ENCODE data around the gene BRMS1.
"Not testable (repeated sequence)": the region's sequence is repeated elsewhere in the genome, so short reads cannot be mapped to it uniquely, and the experiment has no call there.

Gene BRMS1

DNA sequence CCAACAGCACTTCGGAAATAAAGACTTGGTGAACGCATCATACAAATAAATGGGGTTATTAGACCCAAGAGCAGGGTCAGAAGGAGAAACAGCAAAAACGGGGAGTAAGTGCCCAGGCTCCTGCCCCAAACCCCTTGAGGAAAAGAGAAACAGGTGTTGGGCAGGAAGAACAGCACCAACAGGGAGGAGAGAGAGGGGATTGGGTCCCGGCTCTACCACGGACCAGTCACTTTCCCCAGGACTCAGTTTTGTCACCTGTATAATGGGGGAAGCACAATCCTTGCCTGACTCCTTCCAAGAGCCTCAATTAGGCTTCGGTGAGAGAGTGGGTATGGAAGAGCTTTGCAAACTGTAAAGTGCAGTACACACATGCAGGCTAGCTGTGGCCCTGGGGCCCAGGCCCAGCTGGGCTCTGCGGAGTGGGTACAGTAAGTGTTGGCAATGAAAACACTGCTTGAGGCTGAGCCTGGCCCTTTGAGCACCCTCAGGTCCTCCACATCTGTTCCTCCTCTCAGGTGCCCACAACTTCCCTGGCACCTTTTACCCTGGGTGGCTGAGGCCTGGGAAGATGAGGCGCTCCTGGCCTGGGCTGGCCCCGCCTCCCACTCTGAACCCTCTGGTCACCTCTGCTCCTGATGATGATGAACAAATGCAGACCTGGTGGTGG is 17.7 kb upstream of the BRMS1 start:
- DNase-seq = no peak

DNA sequence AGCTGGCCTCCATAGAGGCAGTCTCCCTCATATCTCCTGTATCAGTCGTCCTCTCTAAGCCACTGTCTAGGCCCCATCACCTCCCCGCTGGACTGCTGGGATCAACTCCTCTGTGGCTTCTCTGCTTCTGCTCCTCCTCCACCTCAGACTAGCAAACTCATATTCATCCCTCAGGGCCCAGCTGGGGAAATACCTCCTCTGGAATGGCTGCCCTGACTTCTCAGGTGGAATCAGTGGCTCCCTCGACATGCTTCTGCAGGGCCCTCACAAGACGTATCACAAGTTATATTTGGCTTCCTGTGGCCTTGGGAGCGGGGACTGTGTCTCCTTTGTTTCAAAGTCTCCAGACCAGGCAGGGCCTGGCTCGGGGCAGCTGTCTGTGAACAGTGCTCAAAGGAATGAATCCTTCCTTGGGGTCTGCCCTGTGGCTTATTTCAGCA is 16.6 kb upstream of the BRMS1 start:
- no peak for DNase-seq

DNA sequence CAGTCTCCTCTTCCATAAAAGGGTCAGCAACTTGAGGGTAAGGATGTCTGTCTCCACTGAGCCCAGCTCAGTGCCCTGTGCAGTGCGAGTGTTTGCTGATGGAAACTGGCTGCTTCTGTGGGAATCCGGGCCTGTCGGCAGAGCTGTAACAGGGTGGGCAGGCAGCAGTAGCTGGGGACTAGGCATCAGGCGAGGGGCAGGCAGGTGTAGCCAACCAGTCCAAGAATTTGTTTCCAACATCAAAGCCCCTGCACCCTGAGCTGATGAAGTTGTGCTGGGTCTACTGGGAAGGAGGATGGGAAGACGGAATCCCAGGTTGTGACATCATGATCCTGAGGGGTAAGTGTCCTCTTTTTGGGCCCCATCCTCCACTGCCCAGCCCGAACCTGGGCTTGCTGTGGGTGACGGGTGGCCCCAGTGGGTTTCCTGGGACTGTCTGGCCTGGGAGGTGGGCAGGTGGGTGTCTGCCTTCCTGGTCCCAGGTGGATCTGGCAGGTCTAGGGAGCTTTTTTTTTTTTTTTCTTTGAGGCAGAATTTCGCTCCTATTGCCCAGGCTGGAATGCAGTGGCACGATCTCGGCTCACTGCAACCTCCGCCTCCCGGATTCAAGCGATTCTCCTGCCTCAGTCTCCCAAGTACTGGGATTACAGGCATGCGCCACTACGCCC is 15.6 kb upstream of the BRMS1 start:
- no peak for DNase-seq

DNA sequence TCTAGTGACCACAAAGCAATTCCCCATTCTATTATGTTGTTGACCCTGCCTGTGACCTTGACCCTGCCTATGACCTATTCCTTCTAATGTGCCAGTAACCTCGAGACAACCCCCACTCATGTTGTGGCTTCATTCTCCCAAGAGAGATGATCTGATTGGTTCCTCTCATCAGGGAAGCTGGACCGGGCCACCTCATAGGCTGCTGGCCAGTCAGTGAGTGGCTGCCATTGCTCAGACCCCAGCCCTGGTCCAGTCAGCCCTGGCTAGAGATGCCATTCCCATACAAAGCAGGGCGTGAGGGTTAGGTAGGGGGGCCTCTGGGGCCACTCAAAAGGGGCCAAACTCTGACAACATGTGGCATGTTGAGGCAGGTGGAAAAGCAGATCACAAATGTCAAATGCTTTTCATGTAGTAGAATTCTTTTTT is 14.8 kb upstream of the BRMS1 start:
- DNase-seq = no peak

DNA sequence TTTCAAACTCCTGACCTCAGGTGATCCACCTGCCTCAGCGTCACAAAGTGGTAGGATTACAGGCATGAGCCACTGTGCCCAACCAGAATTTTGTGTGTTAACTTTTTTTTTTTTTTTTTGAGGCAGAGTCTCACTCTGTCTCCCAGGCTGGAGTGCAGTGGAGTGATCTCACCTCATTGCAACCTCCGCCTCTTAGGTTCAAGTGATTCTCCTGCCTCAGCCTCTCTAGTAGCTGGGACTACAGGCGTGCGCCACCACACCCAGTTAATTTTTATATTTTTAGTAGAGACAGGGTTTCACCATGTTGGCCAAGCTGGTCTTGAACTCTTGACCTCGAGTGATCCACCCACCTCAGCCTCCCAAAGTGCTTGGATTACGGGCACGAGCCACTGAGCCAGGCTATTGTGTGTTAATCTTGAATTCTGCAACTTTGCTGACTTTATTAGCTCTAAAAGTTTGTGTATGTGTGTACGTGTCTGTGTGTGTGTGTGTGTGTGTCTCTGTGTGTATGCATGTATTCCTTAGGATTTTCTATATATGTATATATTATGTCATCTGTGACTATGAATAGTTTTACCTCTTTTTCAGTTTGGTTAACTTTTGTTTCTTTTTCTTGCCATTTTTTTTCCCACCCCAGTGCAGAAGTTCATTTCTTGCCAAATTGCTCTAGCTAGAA is 5.8 kb upstream of the BRMS1 start:
- not testable (repeated sequence) for DNase-seq

DNA sequence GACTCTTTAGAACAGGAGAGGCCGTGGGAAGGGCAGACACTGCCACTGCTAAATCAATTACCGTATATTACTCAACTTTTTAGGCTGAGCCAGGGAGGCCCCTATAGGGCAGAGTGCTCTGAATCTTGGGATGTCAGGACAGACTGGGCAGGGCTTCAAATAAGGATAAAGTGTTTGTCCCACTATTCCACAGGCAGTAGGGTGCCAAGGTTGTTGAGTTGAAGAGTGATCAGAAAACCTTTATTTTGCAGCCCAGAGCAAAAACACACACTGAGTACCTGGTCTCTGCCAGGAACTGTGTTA is 4.1 kb upstream of the BRMS1 start:
- no peak for DNase-seq

DNA sequence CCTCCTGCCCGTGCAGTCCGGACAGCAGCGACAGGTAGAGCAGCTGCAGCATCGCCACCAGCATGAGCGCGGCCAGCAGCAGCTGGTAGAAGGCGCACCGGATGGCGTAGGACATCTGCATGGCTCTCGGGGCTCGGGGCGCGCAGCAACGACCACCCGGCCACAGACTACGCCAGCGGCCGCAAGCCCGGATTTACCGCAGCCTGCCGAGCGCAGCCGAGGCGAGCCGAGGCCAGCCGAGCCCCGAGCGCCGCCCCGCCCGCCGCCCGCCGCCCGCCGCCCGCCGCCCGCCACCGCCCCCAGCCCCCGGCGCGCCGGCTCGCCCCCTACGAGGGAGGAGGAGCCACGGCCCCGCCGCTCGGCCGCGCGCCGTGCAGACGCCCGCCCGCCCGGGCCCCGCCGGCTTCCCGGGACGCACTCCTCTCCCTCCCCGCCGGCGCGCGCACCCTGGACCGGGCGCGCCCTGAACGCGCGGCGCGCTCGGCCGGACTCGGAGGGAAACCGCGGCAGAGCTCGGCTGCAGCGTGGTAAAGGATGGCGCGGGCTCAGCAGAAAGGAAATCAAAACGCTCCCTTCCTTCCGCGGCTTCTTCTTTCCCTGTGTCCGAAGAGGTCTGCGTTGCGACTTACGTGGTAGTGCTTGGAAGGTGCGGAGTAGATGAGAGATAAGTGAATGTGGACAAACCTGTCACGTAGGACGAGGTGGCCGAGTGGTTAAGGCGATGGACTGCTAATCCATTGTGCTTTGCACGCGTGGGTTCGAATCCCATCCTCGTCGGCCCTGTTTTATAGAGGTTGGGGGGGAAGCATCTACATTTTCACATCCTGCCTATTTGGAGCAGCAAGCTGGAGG is 2.7 kb upstream of the BRMS1 start, which contains the start of gene B4GAT1:
TSS of gene B4GAT1 (minus strand) at position 205 of the 852 bp plus-strand sequence. CDS start at position 121, 84 bp downstream.
- DNase-seq = peak; percentile 93

DNA sequence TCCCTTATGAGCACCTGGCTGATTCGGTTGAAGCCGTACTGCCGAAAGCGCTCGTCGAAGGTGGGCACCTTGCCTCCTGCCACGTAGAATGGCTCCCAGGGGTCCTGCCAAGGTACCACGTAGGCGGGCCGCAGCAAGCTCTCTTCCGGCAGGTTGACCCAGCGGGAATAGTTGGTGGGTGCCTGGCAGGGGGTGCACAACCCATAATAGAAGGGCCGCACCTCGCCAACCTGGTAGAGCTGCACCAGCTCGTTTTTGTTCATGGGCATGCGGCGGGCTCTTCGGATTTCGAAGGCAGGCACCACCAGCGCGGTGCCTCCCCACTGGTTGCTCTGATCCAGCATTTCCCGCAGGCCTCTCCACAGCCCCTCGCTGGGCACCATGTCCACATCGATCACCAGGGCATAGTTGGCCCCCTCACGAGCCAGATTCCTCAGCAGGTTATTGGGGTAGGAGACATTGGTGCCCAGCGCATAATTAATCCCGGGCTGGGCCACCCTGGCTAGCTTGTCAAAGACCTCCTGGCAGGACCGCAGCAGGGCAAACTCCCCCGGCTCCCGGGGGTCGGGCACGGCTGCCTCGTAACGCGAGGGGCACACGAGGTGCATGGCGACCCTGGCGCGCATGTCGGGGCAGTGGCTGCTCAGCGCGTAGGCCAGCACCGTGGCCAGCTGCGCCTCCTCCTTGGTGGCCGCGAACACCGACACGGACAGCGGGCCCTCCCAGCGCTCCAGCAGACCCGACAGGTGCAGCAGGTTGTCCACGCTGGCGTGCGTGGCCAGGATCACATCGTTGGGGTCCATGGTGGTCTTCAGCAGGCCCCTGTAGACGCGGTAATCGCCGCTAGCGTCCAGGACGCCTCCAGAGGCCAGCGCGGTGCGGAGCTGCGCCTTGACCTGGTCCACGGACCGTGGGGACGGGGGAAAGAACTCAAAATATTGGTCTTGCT is 1.8 kb upstream of the BRMS1 start:
- DNase-seq = no peak

DNA sequence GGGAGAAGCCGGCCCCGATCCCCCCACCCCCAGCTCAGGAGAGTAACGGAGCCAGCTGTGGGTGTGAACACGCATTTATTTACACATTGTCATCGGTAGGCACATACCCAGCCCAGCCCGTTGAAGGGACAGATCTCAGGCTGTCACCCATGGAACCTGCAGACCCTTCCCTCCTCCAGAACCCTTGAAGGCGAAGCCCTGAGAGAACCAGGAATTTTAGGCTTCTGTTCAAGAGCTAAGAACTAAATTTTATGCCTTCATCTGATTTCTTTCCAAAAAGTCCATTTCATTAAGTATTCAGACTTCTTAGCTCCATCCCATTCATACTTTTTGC is 379 bp upstream of the BRMS1 start:
- no peak for DNase-seq

DNA sequence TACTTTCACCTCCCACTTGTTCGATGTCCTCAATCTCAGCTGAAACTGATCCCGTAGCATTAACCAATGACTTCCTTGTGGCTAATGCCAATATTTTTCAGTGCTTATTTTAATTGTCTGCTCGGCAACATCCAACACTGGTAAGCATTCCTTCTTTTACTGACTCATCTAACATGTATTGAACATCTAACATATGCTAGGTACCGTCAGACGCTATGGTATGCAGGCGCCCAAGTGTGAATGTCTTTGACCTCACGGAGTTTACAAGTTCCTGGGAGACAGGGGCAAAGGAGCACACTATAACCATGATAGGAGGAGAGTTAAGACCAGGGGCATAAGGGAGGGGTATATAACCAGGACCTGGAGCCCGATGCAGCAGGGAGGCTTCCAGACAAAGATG is 1.7 kb downstream of the BRMS1 start:
- no peak for DNase-seq

DNA sequence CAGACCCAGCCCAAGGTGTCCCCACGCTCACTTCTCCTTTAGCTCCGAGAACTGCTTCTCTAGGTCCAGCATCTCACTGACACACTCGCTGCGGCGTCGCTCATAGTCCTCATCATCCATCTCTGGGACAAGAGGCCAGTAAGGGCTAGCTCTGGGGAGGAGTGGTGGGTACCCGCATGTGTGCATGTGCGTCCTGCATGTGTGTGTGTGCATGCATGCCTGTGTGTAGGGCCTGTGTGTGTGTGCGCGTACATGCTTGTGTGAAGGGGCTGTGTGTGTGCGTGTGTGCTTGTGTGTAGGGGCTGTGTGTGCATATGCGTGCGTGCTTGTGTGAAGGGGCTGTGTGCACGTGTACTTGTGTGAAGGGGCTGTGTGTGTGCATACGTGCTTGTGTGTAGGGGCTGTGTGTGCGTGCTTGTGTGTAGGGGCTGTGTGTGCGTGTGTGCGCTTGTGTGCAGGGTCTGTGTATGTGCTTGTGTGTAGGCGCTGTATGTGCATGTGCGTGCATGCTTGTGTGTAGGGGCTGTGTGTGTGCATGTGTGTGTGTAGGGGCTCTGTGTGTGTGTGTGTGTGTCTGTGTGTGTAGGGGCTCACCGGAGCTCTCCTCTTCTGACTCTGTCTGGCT is 3.3 kb downstream of the BRMS1 start:
- no peak for DNase-seq

DNA sequence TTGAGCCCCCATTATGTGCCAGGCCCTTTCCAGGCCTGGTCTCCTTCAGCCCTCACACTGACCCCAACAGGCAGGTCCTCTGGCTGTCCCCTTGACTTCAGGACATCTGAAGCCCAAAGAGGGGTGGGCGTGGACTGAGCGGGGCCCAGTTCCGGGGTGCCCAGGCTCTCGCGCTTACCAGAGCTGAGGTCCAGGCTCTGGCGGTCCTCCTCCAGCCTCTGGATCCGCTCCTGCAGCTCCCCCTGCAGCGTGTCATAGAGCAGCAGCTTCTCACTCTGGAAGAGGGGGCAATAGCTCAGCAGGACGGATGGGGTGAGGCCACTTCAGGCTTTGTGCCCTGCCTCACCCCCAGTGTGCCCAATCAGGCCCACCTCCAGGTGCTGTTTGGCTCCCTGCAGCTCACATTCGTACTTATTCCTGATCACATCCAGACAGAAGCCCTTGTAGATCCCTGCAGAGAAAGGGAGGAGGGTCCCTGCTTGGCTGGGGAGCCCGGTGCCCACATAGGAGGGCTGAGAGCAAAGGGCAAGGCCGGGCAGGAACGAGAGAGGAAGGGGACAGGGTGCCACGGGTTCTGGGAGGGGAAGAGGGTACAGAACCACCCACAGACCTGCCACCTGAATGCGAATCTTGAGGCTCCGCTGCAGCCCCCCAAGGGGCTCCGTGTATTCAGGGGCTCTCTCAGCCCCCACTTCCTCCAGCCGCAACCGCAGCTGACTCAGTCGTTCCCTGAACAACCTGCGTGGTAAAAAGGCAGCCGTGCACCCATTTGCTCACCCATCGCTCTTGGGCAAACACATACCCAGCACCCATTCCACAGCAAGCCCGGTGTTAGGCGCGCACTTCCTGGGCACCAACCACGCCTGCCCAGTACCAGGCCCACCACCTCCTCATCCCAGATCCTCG is 4.1 kb downstream of the BRMS1 start:
- DNase-seq = no peak

DNA sequence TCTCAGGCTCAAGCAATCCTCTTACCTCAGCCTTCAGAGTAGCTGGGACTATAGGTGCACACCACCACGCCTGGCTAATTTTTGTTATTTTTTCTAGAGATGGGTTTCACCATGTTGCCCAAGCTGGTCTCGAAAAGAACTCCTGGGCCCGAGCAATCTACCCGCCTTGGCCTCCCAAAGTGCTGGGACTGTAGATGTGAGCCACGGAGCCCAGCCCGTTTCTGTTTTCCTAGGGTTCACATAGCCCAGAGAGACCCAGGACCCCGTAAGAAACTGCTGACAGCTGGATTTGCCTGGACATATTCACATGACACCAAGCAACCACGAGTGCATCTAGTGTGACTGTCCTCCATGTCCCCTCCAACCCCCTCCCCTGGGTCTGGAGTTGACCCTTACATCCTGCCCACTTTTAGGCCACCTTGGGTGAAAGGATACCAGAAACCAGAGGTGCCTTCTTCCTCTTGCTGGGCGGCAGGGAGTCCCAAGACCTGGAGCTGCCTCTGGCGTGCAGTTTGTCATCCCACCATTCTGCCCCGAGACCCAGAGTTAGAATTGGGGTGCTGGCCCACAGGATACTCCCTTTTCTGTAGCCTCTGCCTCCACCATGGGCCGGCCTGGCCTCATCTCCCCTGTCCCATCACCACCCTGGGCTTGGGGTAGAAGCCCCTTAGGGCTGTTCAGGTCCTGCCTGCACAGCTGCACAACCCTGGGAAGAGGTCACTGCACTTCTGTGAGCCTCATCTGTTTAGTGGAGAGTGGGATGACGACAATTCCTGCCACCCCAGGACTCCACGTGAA is 5.0 kb downstream of the BRMS1 start:
- no peak for DNase-seq

DNA sequence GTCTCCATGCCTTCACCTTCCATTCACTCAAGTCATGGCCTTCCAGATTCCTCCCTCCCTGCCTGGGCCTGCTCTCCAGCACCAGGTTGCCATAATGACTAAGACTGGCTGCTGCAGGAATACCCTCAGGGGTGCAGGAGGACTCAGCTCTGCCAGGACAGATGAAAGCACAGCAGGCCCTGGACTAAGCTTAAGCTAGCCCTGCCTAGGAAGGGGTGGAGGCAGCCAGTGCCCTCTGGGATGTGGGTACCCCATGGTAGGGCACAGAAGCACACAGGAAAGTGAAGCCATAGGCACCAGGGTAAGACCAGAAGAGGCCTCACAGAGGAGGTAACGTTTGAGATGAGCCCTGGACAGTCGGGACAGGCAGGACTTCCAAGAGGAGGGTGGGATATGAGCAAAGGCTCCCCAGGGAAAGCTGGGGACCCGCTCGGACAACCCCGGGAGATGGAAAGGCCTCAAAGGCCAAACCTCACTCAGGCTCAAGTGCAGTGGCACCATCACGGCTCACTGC is 5.7 kb downstream of the BRMS1 start:
- DNase-seq = no peak

DNA sequence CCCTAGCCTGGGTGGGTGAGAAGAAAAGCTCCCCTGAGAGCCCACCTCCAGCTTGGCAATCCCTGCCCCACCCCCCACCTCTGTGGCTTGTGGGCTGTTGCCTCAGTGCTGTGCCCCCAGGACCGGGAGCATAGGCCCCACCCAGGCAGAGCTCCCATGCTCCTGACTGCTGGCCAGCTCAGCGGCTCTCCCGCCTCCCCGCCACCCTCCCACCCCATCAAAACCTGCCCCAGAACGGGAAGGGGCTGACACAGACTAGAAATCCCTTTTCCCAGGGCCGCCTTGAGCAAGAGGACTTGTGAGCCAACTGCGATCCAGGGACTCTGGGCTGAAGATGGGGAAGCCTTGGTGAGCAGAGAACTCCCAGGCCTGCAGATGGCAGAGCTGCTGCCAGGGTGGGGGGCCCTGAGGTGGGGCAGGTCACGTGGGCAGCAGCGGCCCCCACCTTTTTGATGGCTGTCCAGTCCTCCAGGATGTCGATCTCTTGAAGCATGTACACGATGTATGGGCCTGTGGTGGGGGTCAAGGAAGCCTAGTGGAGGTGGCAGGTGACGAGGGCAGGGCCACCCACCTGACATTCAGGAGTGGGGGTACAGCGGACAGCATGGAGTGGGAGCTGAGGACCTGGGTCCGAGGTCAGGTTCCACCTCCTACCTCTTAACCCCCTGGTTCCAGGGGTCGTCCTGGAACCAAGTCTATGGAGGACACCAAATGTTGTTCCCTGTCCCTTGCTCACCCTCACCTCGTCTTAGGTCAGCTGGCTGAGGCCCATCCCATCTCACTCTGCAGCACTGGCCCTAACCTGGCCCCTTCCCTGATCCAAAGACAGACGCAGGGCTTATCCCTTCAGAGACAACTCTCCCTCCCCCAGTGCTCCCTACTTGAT is 6.4 kb downstream of the BRMS1 start:
- no peak for DNase-seq

DNA sequence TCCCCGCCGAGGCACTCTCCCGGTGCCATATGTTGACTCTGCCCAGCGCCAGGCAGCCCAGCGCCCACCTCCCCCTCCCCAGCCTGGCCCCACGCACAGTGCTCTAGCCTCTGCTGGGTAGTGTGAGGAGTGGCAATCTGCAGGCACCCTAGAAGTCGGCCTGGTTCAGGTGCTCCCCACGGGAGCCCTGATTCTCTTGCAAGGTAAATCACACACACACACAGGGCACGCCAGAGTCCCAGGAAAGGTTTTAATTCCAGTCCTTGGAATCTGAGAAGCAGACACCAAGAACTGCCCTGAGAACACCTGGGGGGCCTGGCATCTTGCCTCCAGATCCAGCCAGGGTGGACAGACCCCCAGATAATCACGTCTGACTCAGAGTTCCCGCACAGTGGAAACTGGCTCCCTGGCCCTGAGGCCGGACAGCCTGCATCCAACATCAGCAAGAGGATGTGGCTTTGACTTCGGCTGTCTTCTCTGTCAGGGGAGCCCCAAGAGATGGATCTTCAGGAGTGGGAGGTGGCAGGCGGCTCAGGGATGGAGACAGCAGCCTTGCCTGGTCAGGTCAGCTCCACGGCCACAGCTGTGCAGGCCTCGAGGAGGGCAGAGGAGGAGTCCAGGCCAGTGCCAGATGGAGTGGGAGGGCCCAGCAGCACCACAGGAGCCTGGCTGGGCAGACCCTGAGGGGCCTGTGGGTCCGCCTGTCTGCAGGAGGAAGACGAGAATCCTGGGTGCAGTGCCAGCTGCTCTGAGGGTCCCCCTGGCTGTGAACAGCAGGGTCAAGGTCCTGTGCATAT is 7.6 kb downstream of the BRMS1 start:
- DNase-seq = no peak

DNA sequence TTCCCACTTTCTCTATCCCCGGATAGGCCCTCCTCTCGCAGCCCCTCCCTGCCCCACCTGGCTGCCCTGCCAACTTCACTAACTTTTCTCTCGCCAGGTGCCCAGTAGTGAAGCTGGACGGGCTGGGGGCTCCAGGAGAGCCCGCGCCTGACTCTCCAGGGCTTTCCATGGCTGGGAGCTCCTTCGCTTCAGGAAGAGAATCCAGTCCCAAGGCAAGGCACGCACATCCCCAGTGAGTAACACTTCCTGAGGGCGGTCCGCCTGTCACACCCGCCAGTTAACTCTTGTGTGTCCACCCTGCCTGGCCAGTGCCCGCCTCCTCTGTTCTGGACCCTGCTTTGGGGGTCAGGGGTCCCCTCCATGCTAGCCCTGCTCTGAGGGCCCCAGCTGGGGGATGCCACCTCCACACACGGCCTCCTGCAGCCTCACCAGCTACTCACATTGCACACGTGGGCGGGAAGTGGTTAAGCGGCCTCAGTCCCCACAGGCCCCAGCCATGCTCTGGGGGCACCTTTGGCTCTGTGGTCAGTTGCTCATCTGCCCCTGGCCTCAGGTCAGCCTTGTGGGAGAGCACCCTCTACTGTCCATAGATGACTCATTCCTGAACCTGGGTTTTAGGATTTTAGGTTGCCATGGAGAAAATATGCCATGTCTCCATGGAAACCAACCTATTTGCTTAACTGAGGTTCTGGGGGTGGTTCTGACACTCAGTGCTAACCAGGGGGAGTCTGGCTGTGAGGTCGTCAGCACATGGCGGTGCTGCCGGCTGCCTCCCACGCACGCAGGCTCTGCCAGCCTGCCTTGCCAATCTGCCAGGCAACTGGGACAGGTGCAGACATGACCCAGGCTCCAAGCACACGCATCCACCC is 8.4 kb downstream of the BRMS1 start, which contains the start of gene RIN1:
TSS of gene RIN1 (minus strand) at position 201 of the 869 bp plus-strand sequence. CDS start at position 169, 32 bp downstream.
- DNase-seq = peak; percentile 79

Data from activated CD4-positive, alpha-beta T cell treated with anti-CD3 and anti-CD28 coated beads, Interleukin-2, Interleukin-6, amounts not matched to agents 100 ng/mL and 50 ng/mL, durations not matched to agents 16 hours and 8 hours (primary cell).